IPS-11a (cell line): ENCODE data around the gene RIC8A.

Experiments used
- H3K4me3 ChIP-seq: one replicate; pipeline ENCODE4 v1.5.1; 2013; ENCODE audit warnings: low read depth, low read length, control low read depth

Gene RIC8A

GRCh38 chr11:240315-240714, 32.8 kb downstream of the RIC8A start:
- H3K4me3 ChIP-seq, result no peak overlapping the region

GRCh38 chr11:241634-242033, 34.1 kb downstream of the RIC8A start:
- no peak overlapping the region for H3K4me3 ChIP-seq

- H3K4me3 ChIP-seq, result no peak overlapping the region
Measured at GRCh38 chr11:244376-244775, 36.9 kb downstream of the RIC8A start.

GRCh38 chr11:249062-249461, 41.6 kb downstream of the RIC8A start:
- no peak overlapping the region for H3K4me3 ChIP-seq

- no peak overlapping the region for H3K4me3 ChIP-seq
Measured at GRCh38 chr11:250274-250673, 42.8 kb downstream of the RIC8A start.

GRCh38 chr11:250740-251299, 43.3 kb downstream of the RIC8A start:
- no peak overlapping the region for H3K4me3 ChIP-seq

GRCh38 chr11:251550-251949, 44.0 kb downstream of the RIC8A start:
- no peak overlapping the region for H3K4me3 ChIP-seq

GRCh38 chr11:252666-253065, 45.2 kb downstream of the RIC8A start:
- no peak overlapping the region for H3K4me3 ChIP-seq

GRCh38 chr11:253160-253885, 45.8 kb downstream of the RIC8A start:
- H3K4me3 ChIP-seq, result no peak overlapping the region

- no peak overlapping the region for H3K4me3 ChIP-seq
Measured at GRCh38 chr11:253886-254270, 46.4 kb downstream of the RIC8A start.

GRCh38 chr11:255176-255575, 47.7 kb downstream of the RIC8A start:
- no peak overlapping the region for H3K4me3 ChIP-seq

- H3K4me3 ChIP-seq, result no peak overlapping the region
Measured at GRCh38 chr11:255816-256215, 48.3 kb downstream of the RIC8A start.

- no peak overlapping the region for H3K4me3 ChIP-seq
Measured at GRCh38 chr11:256952-257737, 49.6 kb downstream of the RIC8A start.

GRCh38 chr11:257766-258493, 50.4 kb downstream of the RIC8A start:
- no peak overlapping the region for H3K4me3 ChIP-seq

- H3K4me3 ChIP-seq, result no peak overlapping the region
Measured at GRCh38 chr11:259413-259812, 51.9 kb downstream of the RIC8A start.

- H3K4me3 ChIP-seq, result no peak overlapping the region
Measured at GRCh38 chr11:261624-262023, 54.1 kb downstream of the RIC8A start.
